GM23338 (cell line): Measurements from ENCODE around the gene CYRIA. TPM values are rescaled to one million over a fixed set of nuclear protein-coding genes. Genes with fewer than 3 reads are reported as not detected.

Source experiments
- ATAC-seq: fragments of 200-7000 bp; cut with Tn5 transposase; 3 replicates; pipeline ENCODE4 v1.9.1; 2020
- DNase-seq: peaks from one replicate; pipeline ENCODE4 v3.0.0-alpha.2; 2015; ENCODE audit warnings: low spot score
- H2AFZ ChIP-seq: fragments of 200-600 bp; sonication (generic); 2 replicates; pipeline ENCODE4 v1.8.0; 2016; ENCODE audit warnings: antibody characterized with exemption, mild to moderate bottlenecking, moderate library complexity
- H3F3A ChIP-seq: fragments of 200-600 bp; sonication (generic); replicated peaks from 2 replicates; pipeline ENCODE4 v1.8.0; 2017; ENCODE audit warnings: antibody characterized with exemption, mixed run types, low read depth
- H3K27ac ChIP-seq: fragments of 200-600 bp; sonication (generic); 2 replicates; pipeline ENCODE4 v1.6.1; 2016; ENCODE audit warnings: low read depth
- H3K27me3 ChIP-seq: fragments of 200-600 bp; sonication (generic); 2 replicates; pipeline ENCODE4 v1.8.0; 2016; ENCODE audit warnings: mild to moderate bottlenecking, mixed run types, moderate library complexity; ENCODE audit not compliant: insufficient read depth
- H3K36me3 ChIP-seq: fragments of 200-600 bp; sonication (generic); 2 replicates; pipeline ENCODE4 v1.8.0; 2016; ENCODE audit warnings: mild to moderate bottlenecking; ENCODE audit not compliant: insufficient read depth
- H3K4me1 ChIP-seq: fragments of 200-600 bp; sonication (generic); 2 replicates; pipeline ENCODE4 v1.8.0; 2016; ENCODE audit warnings: mild to moderate bottlenecking, moderate library complexity; ENCODE audit not compliant: insufficient read depth
- H3K4me2 ChIP-seq: fragments of 200-600 bp; sonication (generic); 2 replicates; pipeline ENCODE4 v1.7.1; 2017; ENCODE audit warnings: mixed run types
- H3K4me3 ChIP-seq: fragments of 200-600 bp; sonication (generic); 2 replicates; pipeline ENCODE4 v1.6.1; 2016; ENCODE audit warnings: mixed run types
- H3K79me2 ChIP-seq: fragments of 200-600 bp; sonication (generic); replicated peaks from 2 replicates; pipeline ENCODE4 v1.8.0; 2017; ENCODE audit warnings: mild to moderate bottlenecking; ENCODE audit not compliant: insufficient read depth
- H3K9me2 ChIP-seq: fragments of 200-600 bp; sonication (generic); 2 replicates; pipeline ENCODE4 v1.8.0; 2017; ENCODE audit not compliant: insufficient read depth
- H4K20me1 ChIP-seq: fragments of 200-600 bp; sonication (generic); replicated peaks from 2 replicates; pipeline ENCODE4 v1.8.0; 2017; ENCODE audit warnings: mild to moderate bottlenecking; ENCODE audit not compliant: insufficient read depth
- H3K27ac Mint-ChIP-seq: 2 replicates; pipeline ENCODE4 v1.8.0; 2020; ENCODE audit warnings: inconsistent platforms, mild to moderate bottlenecking, moderate library complexity, mixed read lengths
- H3K27me3 Mint-ChIP-seq: 3 replicates; pipeline ENCODE4 v1.8.0; 2022; ENCODE audit warnings: low read depth, mild to moderate bottlenecking, moderate library complexity, mixed read lengths, inconsistent platforms; ENCODE audit not compliant: insufficient read depth, poor library complexity
- H3K36me3 Mint-ChIP-seq: 3 replicates; pipeline ENCODE4 v1.8.0; 2021; ENCODE audit warnings: low read depth, mild to moderate bottlenecking, inconsistent platforms, moderate library complexity, mixed read lengths
- H3K4me1 Mint-ChIP-seq: 3 replicates; pipeline ENCODE4 v1.8.0; 2020; ENCODE audit warnings: mild to moderate bottlenecking, inconsistent platforms, mixed read lengths
- H3K4me3 Mint-ChIP-seq: 3 replicates; pipeline ENCODE4 v1.8.0; 2021; ENCODE audit warnings: moderate library complexity, mild to moderate bottlenecking, inconsistent platforms, mixed read lengths
- H3K9me3 Mint-ChIP-seq: 3 replicates; pipeline ENCODE4 v1.8.0; 2020; ENCODE audit warnings: moderate library complexity, mild to moderate bottlenecking, inconsistent platforms, mixed read lengths
- CREB1 ChIP-seq: fragments of 250-450 bp; sonication (Bioruptor Pico); IDR thresholded peaks from 2 replicates; pipeline ENCODE4 v1.5.0; 2020; ENCODE audit warnings: low read depth, mild to moderate bottlenecking, moderate library complexity
- CTCF ChIP-seq, 2 experiments: fragments of 200-600 bp in 1 of 2; sonication (generic) in 1 of 2; conservative IDR thresholded peaks; 2 replicates each; pipeline versions ENCODE4 v1.5.1 to v1.6.1; 2016 to 2017; ENCODE audit warnings: antibody characterized with exemption in 2 of 2, low read depth in 2 of 2, mild to moderate bottlenecking in 2 of 2, moderate library complexity in 1 of 2
- ETS1 ChIP-seq: IDR thresholded peaks from 2 replicates; pipeline ENCODE4 v1.6.1; 2016; ENCODE audit warnings: antibody characterized with exemption
- EZH2 ChIP-seq: fragments of 200-600 bp; sonication (generic); IDR thresholded peaks from one replicate; pipeline ENCODE4 v1.8.0; 2017; ENCODE audit warnings: antibody characterized with exemption, mild to moderate bottlenecking, low read depth; ENCODE audit not compliant: unreplicated experiment
- EZH2phosphoT487 ChIP-seq: fragments of 200-600 bp; sonication (generic); IDR thresholded peaks from one replicate; pipeline ENCODE4 v1.8.1; 2018; ENCODE audit warnings: antibody characterized with exemption; ENCODE audit not compliant: unreplicated experiment
- JUNB ChIP-seq: IDR thresholded peaks from one replicate; pipeline ENCODE4 v1.6.1; 2016; ENCODE audit warnings: antibody characterized with exemption; ENCODE audit not compliant: unreplicated experiment
- NANOG ChIP-seq: IDR thresholded peaks from 2 replicates; pipeline ENCODE4 v1.6.1; 2016; ENCODE audit warnings: antibody characterized with exemption, borderline replicate concordance
- POLR2AphosphoS5 ChIP-seq: IDR thresholded peaks from 2 replicates; pipeline ENCODE4 v1.6.1; 2016; ENCODE audit warnings: antibody characterized with exemption, low read depth
- REST ChIP-seq: IDR thresholded peaks from one replicate; pipeline ENCODE4 v1.6.1; 2018; ENCODE audit warnings: antibody characterized with exemption; ENCODE audit not compliant: unreplicated experiment
- STAT1 ChIP-seq: IDR thresholded peaks from one replicate; pipeline ENCODE4 v1.6.1; 2016; ENCODE audit warnings: antibody characterized with exemption; ENCODE audit not compliant: unreplicated experiment
- ZNF114 ChIP-seq: fragments of 250-450 bp; sonication (Bioruptor Pico); IDR thresholded peaks from 2 replicates; pipeline ENCODE4 v1.5.0; 2020; ENCODE audit warnings: mild to moderate bottlenecking, moderate library complexity
- ZNF331 ChIP-seq: fragments of 250-450 bp; sonication (Bioruptor Pico); IDR thresholded peaks from 2 replicates; pipeline ENCODE4 v1.5.0; 2020; ENCODE audit warnings: low read depth, mild to moderate bottlenecking, moderate library complexity
- ZNF462 ChIP-seq: fragments of 250-450 bp; sonication (Bioruptor Pico); IDR thresholded peaks from 2 replicates; pipeline ENCODE4 v1.5.0; 2020; ENCODE audit warnings: mild to moderate bottlenecking, moderate library complexity
- polyA plus RNA-seq: library from polyadenylated mRNA; unstranded; fragments of >200 nt; fragmentation: Nextera tagmentation; extraction: Ambion mirVana; gene quantifications from 2 replicates; pipeline ENCODE4 v1.2.1, GENCODE V29; 2016
- total RNA-seq: library from RNA; depleted of rRNA; stranded (reverse); fragments of >200 nt; shearing (Covaris generic); gene quantifications from 2 replicates; pipeline ENCODE4 v1.2.3, GENCODE V29; 2014

Gene CYRIA
- total and polyA plus RNA-seq, 2 experiments from 2014 or later, result 3.0 to 5.3 TPM

- peaks cover 2% of the 10 kb centered on the region for H3K27me3 Mint-ChIP-seq
- Histone ChIP-seq H3K9me2 (no peaks in the 10 kb centered on the region), H3K27ac (no peak overlapping the region), H3K36me3 (no peaks in the 10 kb centered on the region), H3F3A (no peaks in the 10 kb centered on the region), H2AFZ (no peak overlapping the region), H3K4me2 (no peak overlapping the region), H4K20me1 (no peaks in the 10 kb centered on the region), H3K79me2 (no peaks in the 10 kb centered on the region), H3K27me3 (no peaks in the 10 kb centered on the region), H3K4me3 (no peak overlapping the region), H3K4me1 (peaks cover 1% of the 10 kb centered on the region; the same call in 1 of the 2 replicates)
- ATAC-seq (no peak), DNase-seq (no peak)
- H3K27ac Mint-ChIP-seq, result no peak overlapping the region
- peaks cover 5% of the 10 kb centered on the region for H3K4me1 Mint-ChIP-seq
- no peaks in the 10 kb centered on the region for H3K36me3 Mint-ChIP-seq
- no peak for TF ChIP-seq ZNF331
- no peak for TF ChIP-seq NANOG
- TF ChIP-seq CREB1, result no peak
- no peak for TF ChIP-seq ZNF114
- TF ChIP-seq EZH2, result no peak
- TF ChIP-seq REST, result no peak
- no peak for TF ChIP-seq JUNB
- no peak for TF ChIP-seq CTCF (conservative IDR thresholded peaks at IDR 0.05; ENCODE audit: low read depth in 2 of 2)
- TF ChIP-seq ZNF462, result no peak
- no peak for TF ChIP-seq STAT1
- TF ChIP-seq POLR2AphosphoS5, result no peak
- TF ChIP-seq EZH2phosphoT487, result no peak
- no peak for TF ChIP-seq ETS1
- H3K4me3 Mint-ChIP-seq, result no peak overlapping the region
- no peaks in the 10 kb centered on the region for H3K9me3 Mint-ChIP-seq
Observed at GRCh38 chr2:16671760-16672159, 6.1 kb upstream of the CYRIA start.
